Glomerular visceral epithelial cell (primary cell): ENCODE results near the gene MYL5.
"Not testable (repeated sequence)": the region's sequence is repeated elsewhere in the genome, so short reads cannot be mapped to it uniquely, and the experiment has no call there.

ENCODE experiments used
- DNase-seq: peaks from one replicate; pipeline ENCODE4 v3.0.0-alpha.2; 2016; ENCODE audit errors: extremely low spot score

Gene MYL5

GRCh38 chr4:635851-636627 is 38.3 kb upstream of the MYL5 start:
- DNase-seq = no peak

- DNase-seq = no peak
Measured at GRCh38 chr4:636628-637159, 37.6 kb upstream of the MYL5 start.

- no peak for DNase-seq
Measured at GRCh38 chr4:637536-638280, 36.6 kb upstream of the MYL5 start.

- DNase-seq = not testable (repeated sequence)
Measured at GRCh38 chr4:642366-642765, 32.0 kb upstream of the MYL5 start.

GRCh38 chr4:646460-646859 is 27.9 kb upstream of the MYL5 start:
- DNase-seq = no peak

GRCh38 chr4:647481-647880 is 26.9 kb upstream of the MYL5 start:
- DNase-seq = no peak

DNA sequence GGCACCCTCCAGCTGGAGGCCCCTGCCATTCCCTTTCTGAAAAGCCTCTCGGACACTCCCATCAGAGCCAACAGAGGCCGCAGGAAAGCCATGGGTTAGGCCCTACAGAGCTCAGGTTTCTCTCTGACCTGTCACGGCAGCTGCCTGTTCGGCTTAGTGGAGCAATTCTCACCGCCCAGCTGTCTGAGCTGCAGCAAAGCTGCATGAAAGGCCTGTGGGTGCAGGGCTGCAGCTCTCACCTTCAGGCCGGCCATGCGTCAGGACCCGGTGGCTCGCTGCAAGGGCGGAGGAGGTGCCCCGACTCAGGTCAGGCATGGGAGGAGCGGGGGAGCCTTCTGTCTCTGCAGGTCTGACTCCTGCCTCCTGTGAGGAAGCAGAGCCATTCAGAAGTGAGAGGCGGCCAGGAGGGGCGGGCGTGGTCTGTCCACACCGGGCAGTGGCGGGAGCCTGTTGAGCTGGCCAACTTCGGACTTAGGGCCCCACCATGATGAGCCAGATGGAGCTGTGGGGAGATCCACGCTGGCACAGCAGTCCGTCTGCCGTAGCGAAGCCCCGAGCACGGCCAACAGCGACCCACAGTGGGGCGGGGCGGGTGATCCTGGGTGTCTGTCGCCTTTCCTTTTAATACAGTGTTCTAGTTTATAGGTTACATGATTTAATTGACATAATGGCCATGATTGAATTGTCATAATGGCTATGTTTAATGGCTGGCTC is 25.6 kb upstream of the MYL5 start:
- DNase-seq = no peak

GRCh38 chr4:649293-649625 is 25.1 kb upstream of the MYL5 start:
- DNase-seq = no peak

- DNase-seq = no peak
Measured at GRCh38 chr4:649751-650310, 24.5 kb upstream of the MYL5 start.

GRCh38 chr4:650461-650860 is 23.9 kb upstream of the MYL5 start:
- DNase-seq = no peak

GRCh38 chr4:650951-651883 is 23.1 kb upstream of the MYL5 start:
- no peak for DNase-seq

- DNase-seq = no peak
Measured at GRCh38 chr4:651884-652642, 22.3 kb upstream of the MYL5 start.

DNA sequence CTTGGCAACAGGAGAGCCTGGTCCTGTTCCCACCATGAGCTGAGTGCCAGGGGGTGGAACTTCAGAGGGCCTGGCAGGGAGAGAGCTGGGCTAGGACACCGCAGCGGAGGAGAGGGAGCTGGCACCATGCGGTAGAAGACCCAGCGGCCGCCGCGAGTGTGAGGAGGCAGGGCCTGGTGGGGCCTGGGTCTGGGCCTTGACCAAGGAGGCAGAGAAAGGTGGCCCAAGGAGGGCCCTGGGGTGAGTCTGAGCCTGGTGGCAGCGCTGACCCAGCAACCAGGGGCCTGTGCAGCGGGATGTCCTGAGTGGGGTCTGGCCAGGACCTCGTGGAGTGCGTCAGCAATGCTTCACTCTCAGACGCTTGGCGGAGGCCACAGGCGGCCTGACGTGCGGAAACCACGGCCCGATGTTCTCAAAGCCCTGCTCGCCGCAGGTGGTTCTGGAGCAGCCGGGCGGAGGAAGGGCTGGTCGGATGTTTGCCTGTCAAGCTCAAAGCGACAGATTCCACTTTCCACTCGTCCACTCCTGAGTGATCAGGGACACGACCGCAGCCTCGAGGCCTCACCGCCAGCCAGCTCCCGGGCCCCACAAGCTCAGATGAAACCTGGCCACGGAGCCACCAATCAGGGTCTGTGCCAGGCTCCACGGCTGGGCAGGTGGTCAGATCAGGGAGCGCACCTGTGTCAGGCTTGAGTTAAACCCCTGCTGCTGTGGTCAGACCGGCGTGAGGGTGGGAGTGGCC is 21.1 kb upstream of the MYL5 start:
- DNase-seq = no peak

GRCh38 chr4:653831-654502 is 20.4 kb upstream of the MYL5 start:
- no peak for DNase-seq

- no peak for DNase-seq
Measured at GRCh38 chr4:654503-654845, 19.9 kb upstream of the MYL5 start.

DNA sequence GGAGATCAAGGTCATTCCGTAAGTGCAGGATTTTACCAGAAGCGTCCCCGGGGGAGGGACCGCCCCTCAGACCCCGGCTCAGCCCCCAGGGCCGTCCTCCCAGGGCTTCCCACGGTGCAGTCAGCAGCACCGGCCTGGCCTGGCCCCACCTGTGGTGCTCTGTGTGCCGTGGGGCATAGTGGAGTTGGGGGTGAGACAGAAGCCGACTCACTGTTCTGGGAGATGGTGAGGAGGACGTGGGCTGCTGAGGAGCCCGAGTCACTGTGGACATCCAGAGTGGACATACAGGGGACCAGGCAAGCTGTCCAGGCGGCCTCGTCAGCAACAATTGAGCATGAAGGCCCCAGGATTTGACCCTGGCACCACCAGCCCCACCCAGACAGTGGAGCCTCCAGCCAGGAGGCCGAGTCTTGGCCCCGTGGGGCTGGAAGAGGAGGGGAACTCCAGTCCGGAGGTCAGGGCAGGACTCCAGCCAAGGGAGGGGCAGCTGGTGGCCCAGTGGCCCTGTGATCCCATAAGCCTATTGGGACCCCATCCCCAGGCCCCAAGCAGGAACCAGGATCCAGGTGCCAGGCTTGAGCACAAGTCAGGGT is 19.4 kb upstream of the MYL5 start:
- DNase-seq = no peak

GRCh38 chr4:655464-656151 is 18.7 kb upstream of the MYL5 start:
- DNase-seq = no peak
